H1 (cell line): ENCODE measurements around the gene SBSN. TPM values are rescaled to one million over a fixed set of nuclear protein-coding genes. Genes with fewer than 3 reads are reported as not detected.

ENCODE experiments used
- CTCF ChIA-PET: fragments of 300-600 bp; sonication (Branson Sonifier 250); formaldehyde crosslinking; loops from one replicate; lab custom pipeline; 2021; ENCODE audit not compliant: partially characterized antibody; lab: Charles Lee
- POLR2A ChIA-PET: fragments of 300-600 bp; sonication (Branson Sonifier 250); formaldehyde crosslinking; loops from one replicate; lab custom pipeline; 2021; ENCODE audit warnings: inconsistent platforms; ENCODE audit not compliant: partially characterized antibody; lab: Charles Lee
- DNase-seq, 2 experiments: peaks; one replicate each; pipeline versions ENCODE4 v3.0.0 to v3.0.0-alpha.2; 2010 to 2022; ENCODE audit warnings: low spot score in 2 of 2, low read depth in 1 of 2, mixed read lengths in 1 of 2
- FAIRE-seq: peaks from 2 replicates; lab custom pipeline; 2011; peaks lifted over from hg19 to GRCh38; lab: Jason Lieb, UNC
- H2AFZ ChIP-seq: 2 replicates; pipeline ENCODE4 v1.8.1; 2012; ENCODE audit warnings: low read length, inconsistent platforms
- H2AK5ac ChIP-seq: 2 replicates; pipeline ENCODE4 v1.6.1; 2013; ENCODE audit warnings: low read depth, low read length
- H2BK120ac ChIP-seq: replicated peaks from 2 replicates; pipeline ENCODE3; 2013; ENCODE audit warnings: low read depth, low read length, inconsistent platforms
- H2BK12ac ChIP-seq: 2 replicates; pipeline ENCODE4 v1.6.1; 2013; ENCODE audit warnings: low read depth, low read length
- H2BK15ac ChIP-seq: 2 replicates; pipeline ENCODE4 v1.6.1; 2013; ENCODE audit warnings: low read length
- H2BK20ac ChIP-seq: 2 replicates; pipeline ENCODE4 v1.6.1; 2013; ENCODE audit warnings: low read length
- H2BK5ac ChIP-seq: 2 replicates; pipeline ENCODE4 v1.6.1; 2013; ENCODE audit warnings: low read depth, low read length
- H3K14ac ChIP-seq: 2 replicates; pipeline ENCODE4 v1.6.1; 2013; ENCODE audit warnings: inconsistent platforms; ENCODE audit not compliant: insufficient read length
- H3K18ac ChIP-seq: 2 replicates; pipeline ENCODE4 v1.6.1; 2013; ENCODE audit warnings: low read length; ENCODE audit errors: extremely low read depth
- H3K23ac ChIP-seq: 2 replicates; pipeline ENCODE4 v1.6.1; 2013; ENCODE audit warnings: inconsistent platforms; ENCODE audit not compliant: insufficient read length
- H3K23me2 ChIP-seq: 2 replicates; pipeline ENCODE4 v1.6.1; 2013; ENCODE audit warnings: low read depth, low read length
- H3K27ac ChIP-seq: 2 replicates; pipeline ENCODE4 v1.6.1; 2011; ENCODE audit warnings: low read depth, low read length, inconsistent platforms
- H3K27me3 ChIP-seq, 4 experiments: replicated peaks in 1 of 4; 1 replicate in 1 of 4; 2 replicates in 3 of 4; pipeline versions ENCODE4 v1.6.1 to v1.8.1; 2011 to 2013; ENCODE audit warnings: low read length in 3 of 4, mild to moderate bottlenecking in 3 of 4, inconsistent platforms in 2 of 4, mixed read lengths in 2 of 4, moderate library complexity in 1 of 4; ENCODE audit not compliant: control insufficient read depth in 3 of 4, insufficient read depth in 3 of 4; ENCODE audit errors: extremely low read depth in 1 of 4
- H3K36me3 ChIP-seq, 4 experiments: 2 replicates each; pipeline versions ENCODE4 v1.6.1 to v1.8.1; 2011 to 2013; ENCODE audit warnings: mild to moderate bottlenecking in 4 of 4, low read length in 3 of 4, moderate library complexity in 2 of 4, control low read depth in 1 of 4, inconsistent platforms in 1 of 4; ENCODE audit not compliant: insufficient read depth in 4 of 4, control insufficient read depth in 2 of 4
- H3K4ac ChIP-seq: replicated peaks from 2 replicates; pipeline ENCODE3; 2013; ENCODE audit warnings: low read length, low read depth, mixed read lengths, inconsistent platforms; ENCODE audit not compliant: insufficient read length
- H3K4me1 ChIP-seq, 4 experiments: replicated peaks in 1 of 4; 1 replicate in 1 of 4; 2 replicates in 3 of 4; pipeline versions ENCODE4 v1.6.1 to v1.8.1; 2011 to 2013; ENCODE audit warnings: low read length in 3 of 4, inconsistent platforms in 2 of 4, mixed read lengths in 1 of 4; ENCODE audit not compliant: insufficient read depth in 4 of 4, control insufficient read depth in 3 of 4
- H3K4me2 ChIP-seq, 2 experiments: 2 replicates each; pipeline versions ENCODE4 v1.6.1 to v1.8.1; 2011 to 2013; ENCODE audit warnings: low read depth in 2 of 2, low read length in 2 of 2, control low read depth in 1 of 2, inconsistent platforms in 1 of 2, mild to moderate bottlenecking in 1 of 2; ENCODE audit not compliant: insufficient read depth in 1 of 2
- H3K4me3 ChIP-seq, 4 experiments: fragments of 200-600, 300-600 bp in 1 of 4; sonication (generic), shearing (Covaris generic), sonication (Bioruptor Twin) in 1 of 4; 2 replicates each; pipeline versions ENCODE4 v1.5.1 to v1.8.1; 2011 to 2016; ENCODE audit warnings: low read length in 4 of 4, low read depth in 3 of 4, control low read depth in 2 of 4, inconsistent platforms in 2 of 4, mild to moderate bottlenecking in 2 of 4, mixed read lengths in 1 of 4, moderate library complexity in 1 of 4; ENCODE audit not compliant: insufficient read depth in 2 of 4; ENCODE audit errors: extremely low read depth in 1 of 4
- H3K56ac ChIP-seq: replicated peaks from 2 replicates; pipeline ENCODE3; 2013; ENCODE audit warnings: low read depth, mild to moderate bottlenecking, mixed read lengths, low read length, inconsistent platforms; ENCODE audit not compliant: insufficient read length
- H3K79me1 ChIP-seq: 2 replicates; pipeline ENCODE4 v1.6.1; 2013; ENCODE audit warnings: low read depth, low read length, control low read depth
- H3K79me2 ChIP-seq, 2 experiments: 2 replicates each; pipeline versions ENCODE4 v1.6.1 to v1.8.1; 2012 to 2013; ENCODE audit warnings: low read length in 2 of 2, mild to moderate bottlenecking in 2 of 2, inconsistent platforms in 1 of 2; ENCODE audit not compliant: insufficient read depth in 2 of 2, control insufficient read depth in 1 of 2
- H3K9ac ChIP-seq, 4 experiments: replicated peaks in 1 of 4; 1 replicate in 1 of 4; 2 replicates in 3 of 4; pipeline versions ENCODE4 v1.6.1 to v1.8.1; 2011 to 2013; ENCODE audit warnings: low read depth in 3 of 4, low read length in 3 of 4, control low read depth in 2 of 4, mild to moderate bottlenecking in 2 of 4, moderate library complexity in 2 of 4, inconsistent platforms in 1 of 4; ENCODE audit errors: extremely low read depth in 1 of 4
- H3K9me3 ChIP-seq, 2 experiments: 2 replicates each; pipeline versions ENCODE4 v1.6.1 to v1.8.1; 2012 to 2013; ENCODE audit warnings: mild to moderate bottlenecking in 2 of 2, moderate library complexity in 2 of 2, control low read depth in 1 of 2, inconsistent platforms in 1 of 2, low read depth in 1 of 2, low read length in 1 of 2, mixed read lengths in 1 of 2; ENCODE audit not compliant: insufficient read depth in 2 of 2
- H4K20me1 ChIP-seq, 2 experiments: replicated peaks in 1 of 2; 2 replicates each; pipeline versions ENCODE3 to v1.8.1; 2011 to 2013; ENCODE audit warnings: inconsistent platforms in 2 of 2, low read length in 2 of 2, mild to moderate bottlenecking in 1 of 2; ENCODE audit not compliant: insufficient read depth in 2 of 2, control insufficient read depth in 1 of 2
- H4K5ac ChIP-seq: 2 replicates; pipeline ENCODE4 v1.6.1; 2013; ENCODE audit warnings: low read length, low read depth, mixed read lengths, inconsistent platforms; ENCODE audit not compliant: insufficient read length
- H4K8ac ChIP-seq: 2 replicates; pipeline ENCODE4 v1.8.0; 2013; ENCODE audit warnings: mild to moderate bottlenecking, moderate library complexity, low read length, inconsistent platforms; ENCODE audit not compliant: insufficient read depth; ENCODE audit errors: extremely low read depth
- H4K91ac ChIP-seq: replicated peaks from 2 replicates; pipeline ENCODE3; 2013; ENCODE audit warnings: low read length, mixed read lengths, inconsistent platforms; ENCODE audit not compliant: insufficient read length
- BRCA1 ChIP-seq: IDR thresholded peaks from 2 replicates; pipeline ENCODE4 v1.6.1; 2012; ENCODE audit warnings: low read depth, low read length, improper control_type of control experiment
- CHD1 ChIP-seq: IDR thresholded peaks from 2 replicates; pipeline ENCODE4 v1.6.1; 2012; ENCODE audit warnings: low read depth, low read length, improper control_type of control experiment
- CHD2 ChIP-seq: IDR thresholded peaks from 2 replicates; pipeline ENCODE4 v1.6.1; 2012; ENCODE audit warnings: low read length, improper control_type of control experiment
- CREB1 ChIP-seq: IDR thresholded peaks from 2 replicates; pipeline ENCODE4 v1.6.1; 2012; ENCODE audit warnings: inconsistent platforms
- JUN ChIP-seq: IDR thresholded peaks from 2 replicates; pipeline ENCODE4 v1.6.1; 2011; ENCODE audit warnings: low read depth, mild to moderate bottlenecking, improper control_type of control experiment, low read length
- SP2 ChIP-seq: IDR thresholded peaks from 2 replicates; pipeline ENCODE4 v1.6.1; 2012; ENCODE audit warnings: mild to moderate bottlenecking, low read length, inconsistent platforms
- TAF7 ChIP-seq: optimal IDR thresholded peaks from 2 replicates; pipeline ENCODE3; 2011; ENCODE audit warnings: low read depth, mild to moderate bottlenecking, inconsistent platforms, low read length, moderate library complexity, borderline replicate concordance
- TEAD4 ChIP-seq: IDR thresholded peaks from 2 replicates; pipeline ENCODE4 v1.6.1; 2012; ENCODE audit warnings: low read depth, low read length, inconsistent platforms, mixed read lengths
- WGBS, 2 experiments: shearing (Covaris generic) in 1 of 2; methylation state at CpG; one replicate each; pipeline versions ENCODE4 v1.1.6 to v1.1.7; 2013 to 2015; ENCODE audit warnings: low lambda C conversion rate in 2 of 2, mixed read lengths in 2 of 2, inconsistent platforms in 1 of 2, low coverage in 1 of 2, missing lambda C conversion rate in 1 of 2; ENCODE audit not compliant: insufficient replicate concordance in 2 of 2, insufficient coverage in 1 of 2, insufficient read length in 1 of 2; ENCODE audit errors: extremely low coverage in 1 of 2, missing lambda C conversion rate in 1 of 2; 5-methylcytosine and 5-hydroxymethylcytosine counted together
- polyA plus RNA-seq, 7 experiments: library from polyadenylated mRNA; depleted of rRNA in 3 of 7; stranded (reverse) in 5 of 7; unstranded in 2 of 7; fragments of >200 nt in 5 of 7; fragments of 200-250 nt in 2 of 7; gene quantifications; 1 replicate in 5 of 7; 2 replicates in 1 of 7; 4 replicates in 1 of 7; pipeline versions ENCODE4 v1.2.1 to v1.2.3, GENCODE V29; 2011 to 2013; ENCODE audit warnings: missing spikeins in 2 of 7, mixed read lengths in 2 of 7
- total RNA-seq: library from RNA; stranded (reverse); fragmentation: NEBNext Ultra II Directional; extraction: Animal tissue kit (Norgen Biotek cat#: 25700); gene quantifications from 2 replicates; pipeline ENCODE4 v1.2.1, GENCODE V29; 2021
- TF ChIP-seq, protein P1 (sequence below): IDR thresholded peaks from 2 replicates; pipeline ENCODE4 v1.6.1; 2012; ENCODE audit warnings: inconsistent platforms

The SBSN gene
- total and polyA plus RNA-seq, 2 of the 8 experiments (the other 6 are each of a cell fraction or from before 2014, with no cell fraction given) = not detected

DNA sequence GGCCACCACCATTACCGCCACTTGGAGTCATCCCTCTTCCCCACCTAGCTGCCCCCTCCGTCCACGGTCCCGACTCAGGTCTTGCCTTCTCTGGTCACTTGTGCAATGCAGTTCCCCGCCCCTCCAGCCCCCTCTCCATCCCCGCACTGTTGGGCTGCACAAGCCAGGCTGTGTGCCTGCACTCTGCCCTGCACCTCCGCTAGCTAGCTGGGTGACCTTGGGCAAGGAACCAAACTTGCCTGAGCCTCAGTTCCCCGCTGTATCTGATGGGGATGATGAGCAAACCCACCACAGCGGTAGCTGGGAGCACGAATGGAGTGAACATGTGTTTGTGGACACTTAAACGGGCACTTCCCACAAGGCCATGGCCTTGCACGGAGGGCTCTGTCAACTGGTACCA lies 11.7 kb upstream of the SBSN start:
- Histone ChIP-seq H3K27ac (no peak overlapping the region), H3K36me3 (peaks cover 0 to 9% (median 6%) of the 10 kb centered on the region in 4 experiments; a peak in 4 of 8 replicates)

More for the DNA sequence above, 11.7 kb upstream of the SBSN start:
- Histone ChIP-seq H2BK5ac (no peak overlapping the region), H3K56ac (no peak overlapping the region), H3K9ac (no peak overlapping the region), H2AK5ac (no peak overlapping the region), H3K4me2 (no peak overlapping the region), H2AFZ (no peak overlapping the region), H4K91ac (no peak overlapping the region), H3K4me3 (no peak overlapping the region), H4K5ac (no peak overlapping the region), H3K18ac (no peak overlapping the region), H2BK120ac (no peak overlapping the region), H3K79me2 (peaks cover 0 to 13% of the 10 kb centered on the region in 2 experiments; a peak in 2 of 4 replicates), H3K9me3 (no peaks in the 10 kb centered on the region), H3K4ac (no peak overlapping the region), H3K23me2 (peaks cover 3% of the 10 kb centered on the region; the same call in 1 of the 2 replicates), H3K79me1 (peaks cover 6% of the 10 kb centered on the region; the same call in 1 of the 2 replicates), H4K8ac (no peak overlapping the region), H3K14ac (no peak overlapping the region), H2BK15ac (no peak overlapping the region), H3K4me1 (peaks cover 0 to 12% (median 6%) of the 10 kb centered on the region in 4 experiments; a peak in 5 of 7 replicates), H2BK12ac (no peak overlapping the region), H3K23ac (no peak overlapping the region), H3K27me3 (no peaks in the 10 kb centered on the region; a peak in 1 of 7 replicates), H2BK20ac (no peak overlapping the region)
- FAIRE-seq (no peak), DNase-seq (no peak)
- CTCF ChIA-PET = interaction anchor here (1.0 to 1.3 kb wide), 2 partner anchors 8 to 29 kb away, joined by 3 to 7 read pairs; no protein-coding TSS in a partner anchor
- WGBS, 2 experiments = 88% methylated on average over 11 of the region's 12 CpGs; no CpG with 5 or more reads in 1 of the 2 experiments
- POLR2A ChIA-PET = interaction anchor here (0.7 to 4.4 kb wide), 4 partner anchors 9 to 104 kb away, joined by 3 to 19 read pairs (median 6); no protein-coding TSS in a partner anchor
- TF ChIP-seq SP2 (no peak), BRCA1 (no peak), CHD1 (no peak), JUN (no peak), TEAD4 (no peak), CREB1 (no peak), CHD2 (no peak), TAF7 (no peak)
- TF ChIP-seq, protein P1, sequence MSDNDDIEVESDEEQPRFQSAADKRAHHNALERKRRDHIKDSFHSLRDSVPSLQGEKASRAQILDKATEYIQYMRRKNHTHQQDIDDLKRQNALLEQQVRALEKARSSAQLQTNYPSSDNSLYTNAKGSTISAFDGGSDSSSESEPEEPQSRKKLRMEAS = no peak
- TF ChIP-seq, all 59 proteins: peak for 0
- peaks cover 5 to 15% of the 10 kb centered on the region in 2 experiments for H4K20me1 ChIP-seq
